HepG2 (cell line): Measurements from ENCODE around the gene RASL12. TPM values are rescaled to one million over a fixed set of nuclear protein-coding genes. Genes with fewer than 3 reads are reported as not detected.

Experiments used
- ATAC-seq: fragments of 200-7000 bp; cut with Tn5 transposase; 3 replicates; pipeline ENCODE4 v1.9.1; 2020; ENCODE audit warnings: mild to moderate bottlenecking, moderate library complexity
- BruUV-seq: library from RNA; stranded (reverse); fragments of 400-500 nt; replicated peaks from 2 replicates; lab custom pipeline; 2021; lab: Mats Ljungman, UMichigan
- CTCF ChIA-PET: fragments of 300-600 bp; formaldehyde crosslinking; extraction: SDS; loops from one replicate; lab custom pipeline; 2021; ENCODE audit warnings: low total read pairs, inconsistent platforms, low intra/inter-chr PET ratio; lab: Yijun Ruan, JAX
- POLR2A ChIA-PET: fragments of 350-600 bp; sonication (Branson Sonifier 250); formaldehyde crosslinking; loops from one replicate; lab custom pipeline; 2020; ENCODE audit warnings: antibody characterized with exemption, inconsistent platforms; lab: Yijun Ruan, JAX
- DNase-seq: peaks from one replicate; pipeline ENCODE4 v3.0.0-alpha.2; 2015; ENCODE audit warnings: low spot score
- FAIRE-seq: peaks from 3 replicates; lab custom pipeline; 2011; peaks lifted over from hg19 to GRCh38; lab: Jason Lieb, UNC
- H2AFZ ChIP-seq: one replicate; pipeline ENCODE4 v1.6.1; 2011; ENCODE audit warnings: low read length, inconsistent platforms
- H3K27ac ChIP-seq: fragments of 300-600 bp; 3 replicates; pipeline ENCODE4 v1.8.0; 2011; ENCODE audit warnings: mixed run types, mild to moderate bottlenecking, mixed read lengths, low read length, inconsistent platforms; ENCODE audit not compliant: insufficient read depth; ENCODE audit errors: extremely low read length
- H3K27me3 ChIP-seq, 2 experiments: fragments of 200-600 bp in 1 of 2; 2 replicates in 1 of 2; 3 replicates in 1 of 2; pipeline versions ENCODE4 v1.6.0 to v1.8.0; 2011; ENCODE audit warnings: low read length in 2 of 2, mild to moderate bottlenecking in 2 of 2, moderate library complexity in 2 of 2, inconsistent platforms in 1 of 2; ENCODE audit not compliant: insufficient read depth in 2 of 2, control insufficient read depth in 1 of 2
- H3K36me3 ChIP-seq, 2 experiments: fragments of 200-600 bp in 1 of 2; replicated peaks in 1 of 2; 2 replicates in 1 of 2; 3 replicates in 1 of 2; pipeline versions ENCODE4 v1.5.1 to v1.8.0; 2011; ENCODE audit warnings: low read length in 2 of 2, inconsistent platforms in 1 of 2; ENCODE audit not compliant: insufficient read depth in 2 of 2, control insufficient read depth in 1 of 2
- H3K4me1 ChIP-seq: 2 replicates; pipeline ENCODE4 v1.5.1; 2012; ENCODE audit warnings: low read length, inconsistent platforms; ENCODE audit not compliant: insufficient read depth
- H3K4me2 ChIP-seq: 2 replicates; pipeline ENCODE4 v1.6.0; 2011; ENCODE audit warnings: low read depth, low read length, inconsistent platforms
- H3K4me3 ChIP-seq, 3 experiments: fragments of 200-600 bp in 1 of 3; sonication (generic), shearing (Covaris generic) in 1 of 3; replicated peaks in 1 of 3; 2 replicates each; pipeline ENCODE4 v1.5.1; 2011 to 2016; ENCODE audit warnings: low read length in 3 of 3, inconsistent platforms in 2 of 3, low read depth in 2 of 3, mild to moderate bottlenecking in 2 of 3, control low read depth in 1 of 3, mixed read lengths in 1 of 3; ENCODE audit not compliant: insufficient read depth in 1 of 3
- H3K79me2 ChIP-seq: one replicate; pipeline ENCODE4 v1.6.1; 2011; ENCODE audit warnings: low read length, inconsistent platforms; ENCODE audit not compliant: insufficient read depth
- H3K9ac ChIP-seq: 2 replicates; pipeline ENCODE4 v1.6.0; 2011; ENCODE audit warnings: mild to moderate bottlenecking, low read depth, low read length, inconsistent platforms; ENCODE audit not compliant: insufficient read depth
- H3K9me3 ChIP-seq: 2 replicates; pipeline ENCODE4 v1.5.1; 2012; ENCODE audit warnings: mild to moderate bottlenecking, low read length
- H4K20me1 ChIP-seq: 2 replicates; pipeline ENCODE4 v1.6.0; 2011; ENCODE audit warnings: inconsistent platforms, mild to moderate bottlenecking, low read length, moderate library complexity; ENCODE audit not compliant: insufficient read depth
- CENPBD1 ChIP-seq: sonication (generic); formaldehyde crosslinking; IDR thresholded peaks from 2 replicates; pipeline ENCODE4 v1.8.0; 2022; ENCODE audit warnings: missing genetic modification reagents, low read depth, mild to moderate bottlenecking, borderline replicate concordance
- KLF16 ChIP-seq, 2 experiments: sonication (generic) in 1 of 2; formaldehyde crosslinking in 1 of 2; IDR thresholded peaks; 2 replicates each; pipeline versions ENCODE4 v1.6.1 to v1.8.0; 2016 to 2023; ENCODE audit warnings: missing genetic modification reagents in 2 of 2, missing compliant biosample characterization in 1 of 2
- MEF2D ChIP-seq: sonication (generic); formaldehyde crosslinking; IDR thresholded peaks from 2 replicates; pipeline ENCODE4 v1.5.1; 2020; ENCODE audit warnings: mild to moderate bottlenecking, missing genetic modification reagents
- NAIF1 ChIP-seq: sonication (generic); formaldehyde crosslinking; IDR thresholded peaks from 2 replicates; pipeline ENCODE4 v1.5.0; 2020; ENCODE audit warnings: mild to moderate bottlenecking, missing genetic modification reagents, borderline replicate concordance
- RFXANK ChIP-seq: IDR thresholded peaks from 2 replicates; pipeline ENCODE4 v1.6.1; 2016
- TEAD3 ChIP-seq: optimal IDR thresholded peaks from 2 replicates; pipeline ENCODE3; 2016; ENCODE audit warnings: borderline replicate concordance
- ZBTB40 ChIP-seq, 2 experiments: fragments of 450-650 bp in 1 of 2; sonication (generic) in 1 of 2; formaldehyde crosslinking in 1 of 2; IDR thresholded peaks; 2 replicates each; pipeline versions ENCODE4 v1.6.1 to v1.8.0; 2016 to 2022; ENCODE audit warnings: antibody characterized with exemption in 1 of 2, mild to moderate bottlenecking in 1 of 2, missing genetic modification reagents in 1 of 2
- ZHX1 ChIP-seq: sonication (generic); formaldehyde crosslinking; IDR thresholded peaks from 2 replicates; pipeline ENCODE4 v1.8.1; 2022; ENCODE audit warnings: low read depth, mild to moderate bottlenecking, missing genetic modification reagents
- ZNF224 ChIP-seq: sonication (generic); formaldehyde crosslinking; IDR thresholded peaks from 2 replicates; pipeline ENCODE4 v1.5.0; 2020; ENCODE audit warnings: mild to moderate bottlenecking, missing genetic modification reagents
- ZNF24 ChIP-seq: fragments of 450-650 bp; IDR thresholded peaks from 2 replicates; pipeline ENCODE4 v1.6.1; 2017; ENCODE audit warnings: antibody characterized with exemption, mild to moderate bottlenecking
- WGBS: methylation state at CpG from one replicate; pipeline ENCODE4 v1.1.6; 2017; ENCODE audit warnings: low lambda C conversion rate; 5-methylcytosine and 5-hydroxymethylcytosine counted together
- in situ Hi-C: cut with HindIII; loops from 2 replicates; pipeline ENCODE4 v1.10.0; 2017; ENCODE audit warnings: low pct_unique_long_range_greater_than_20kb; ENCODE audit not compliant: extremely low pct_ligation_motif_present
- intact Hi-C: fragments of 100-400 bp; cut with micrococcal nuclease; formaldehyde crosslinking; loops from one replicate; pipeline ENCODE4 v1.10.0; 2022; ENCODE audit not compliant: unreplicated experiment
- polyA plus RNA-seq, 8 experiments: library from polyadenylated mRNA; depleted of rRNA in 3 of 8; stranded (reverse) in 7 of 8; unstranded in 1 of 8; fragments of >200 nt; fragmentation: Illumina TruSeq in 4 of 8; extraction: Trizol in 4 of 8; gene quantifications; 2 replicates each; pipeline versions ENCODE4 v1.2.1 to v1.2.3, GENCODE V29; 2011 to 2016; ENCODE audit warnings: low read depth in 4 of 8, missing spikeins in 1 of 8, mixed read lengths in 1 of 8; ENCODE audit not compliant: insufficient read depth in 1 of 8
- total RNA-seq, 5 experiments: library from RNA; depleted of rRNA; stranded (reverse); fragments of >200 nt; fragmentation: Illumina TruSeq; extraction: Trizol; gene quantifications; 2 replicates each; pipeline ENCODE4 v1.2.3, GENCODE V29; 2016; ENCODE audit warnings: low read depth in 1 of 5

Gene RASL12
- total and polyA plus RNA-seq, 2 of the 13 experiments (the other 11 are each of a cell fraction or from before 2014, with no cell fraction given) = 0.16 to 0.55 TPM

GRCh38 chr15:65092911-65093792, 25.4 kb upstream of the RASL12 start:
- Histone ChIP-seq H3K79me2 (no peaks in the 10 kb centered on the region), H4K20me1 (no peaks in the 10 kb centered on the region), H3K9ac (no peak overlapping the region), H3K36me3 (no peaks in the 10 kb centered on the region; a peak in 1 of 5 replicates), H3K27me3 (no peaks in the 10 kb centered on the region), H3K4me1 (peaks cover 51% of the 10 kb centered on the region), H3K4me3 (no peak overlapping the region), H2AFZ (no peak overlapping the region), H3K4me2 (no peak overlapping the region), H3K9me3 (no peaks in the 10 kb centered on the region), H3K27ac (no peak overlapping the region)
- ChIA-PET CTCF (no interaction called here), POLR2A (no interaction called here)
- ATAC-seq (no peak), DNase-seq (no peak), FAIRE-seq (no peak)
- in situ Hi-C loops (no loop called here), intact Hi-C loops (no loop called here)
- no TSS peak for BruUV-seq
- 82% methylated on average over 13 of the region's 17 CpGs for WGBS
- no peak for TF ChIP-seq TEAD3 (CRISPR knock-in tag)
- TF ChIP-seq ZNF224 (CRISPR knock-in tag) = no peak
- no peak for TF ChIP-seq ZNF24
- no peak for TF ChIP-seq RFXANK (CRISPR knock-in tag)
- TF ChIP-seq KLF16 (CRISPR knock-in tag; IDR thresholded peaks at IDR 0.05) = no peak
- no peak for TF ChIP-seq ZHX1
- no peak for TF ChIP-seq ZBTB40 (IDR thresholded peaks at IDR 0.05)
- TF ChIP-seq ZBTB40 (CRISPR knock-in tag; IDR thresholded peaks at IDR 0.05) = no peak
- no peak for TF ChIP-seq CENPBD1 (CRISPR knock-in tag)
- no peak for TF ChIP-seq MEF2D
- TF ChIP-seq NAIF1 (CRISPR knock-in tag) = no peak
